DMS 273 treated with DMSO at 0.1 percent for 48 hours (cell line): ENCODE data around the gene GLRX5.

Experiments
- DNase-seq: peaks from one replicate; lab custom pipeline; 2025; lab: John Stamatoyannopoulos, UW

GLRX5 gene

DNA sequence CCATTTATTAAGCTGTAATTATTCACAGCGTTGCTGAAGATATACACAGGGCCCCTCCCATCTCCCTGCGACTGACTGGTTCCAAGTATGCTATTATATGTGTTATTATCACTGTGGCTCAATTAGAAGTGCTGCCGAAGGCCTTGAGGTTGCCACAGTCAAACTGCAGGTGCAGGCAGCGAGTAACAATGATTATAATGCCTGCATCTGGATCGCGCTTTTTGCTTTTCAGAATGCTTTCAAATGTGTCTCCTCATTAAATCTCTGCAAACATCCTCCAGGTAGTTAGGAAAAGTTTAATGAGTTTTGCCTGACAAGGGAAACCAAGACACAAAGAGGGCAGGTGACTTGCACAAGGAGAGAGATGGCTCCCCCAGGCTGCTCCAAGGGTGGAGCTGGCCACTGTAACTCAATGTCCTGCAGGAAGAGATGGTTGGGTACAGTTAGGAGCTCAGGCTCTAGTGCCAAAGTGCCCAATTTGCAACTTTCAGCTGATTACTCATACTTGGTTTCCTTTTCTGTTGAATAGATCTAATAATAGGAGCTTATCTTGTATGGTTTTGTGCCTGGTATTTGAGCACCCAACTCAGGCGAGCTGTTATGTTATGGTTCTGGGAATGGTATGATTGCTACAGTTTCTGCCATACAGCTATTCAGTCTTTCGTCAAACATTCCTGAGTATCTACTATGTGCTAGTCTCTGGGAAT lies 16.7 kb upstream of the GLRX5 start:
- DNase-seq: no peak

DNA sequence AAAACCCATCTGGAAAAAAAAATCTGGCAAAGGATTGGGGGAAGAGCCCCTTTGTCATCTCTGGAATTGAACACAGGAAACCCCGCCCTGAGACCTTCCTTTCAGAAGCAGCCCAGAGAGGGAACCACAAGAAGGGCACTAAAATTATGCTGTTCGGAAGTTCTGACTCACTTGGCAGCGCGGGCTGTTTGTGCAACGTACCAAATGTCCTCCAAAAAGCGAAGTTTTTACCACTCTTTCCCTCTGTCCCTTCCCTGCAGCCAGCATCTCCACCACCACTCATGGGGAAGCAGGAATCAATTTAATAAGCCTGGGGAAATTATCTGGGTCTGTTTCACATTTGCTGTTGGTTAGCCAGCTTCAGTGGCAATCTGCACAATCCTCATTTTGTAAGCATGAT lies 15.2 kb upstream of the GLRX5 start:
- no peak for DNase-seq

DNA sequence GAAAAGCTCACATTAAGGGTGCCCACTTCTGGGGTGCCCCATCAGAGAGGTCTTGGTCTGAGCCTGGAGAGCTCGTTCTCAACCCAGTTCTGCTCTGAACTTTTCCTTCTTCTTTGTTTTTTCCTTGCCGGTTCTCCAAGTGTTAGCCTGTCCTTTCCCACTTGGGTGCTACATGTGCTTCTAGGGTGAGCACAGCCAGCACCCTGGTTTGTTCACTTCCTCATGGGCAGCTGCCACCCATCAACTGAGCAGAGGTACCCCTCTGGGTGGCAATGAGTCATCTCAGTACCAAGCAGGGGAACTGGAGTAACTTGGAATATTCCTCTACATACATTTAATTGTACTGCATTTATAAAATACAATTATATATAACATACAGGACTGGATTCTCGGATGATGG lies 14.5 kb upstream of the GLRX5 start:
- DNase-seq: no peak

DNA sequence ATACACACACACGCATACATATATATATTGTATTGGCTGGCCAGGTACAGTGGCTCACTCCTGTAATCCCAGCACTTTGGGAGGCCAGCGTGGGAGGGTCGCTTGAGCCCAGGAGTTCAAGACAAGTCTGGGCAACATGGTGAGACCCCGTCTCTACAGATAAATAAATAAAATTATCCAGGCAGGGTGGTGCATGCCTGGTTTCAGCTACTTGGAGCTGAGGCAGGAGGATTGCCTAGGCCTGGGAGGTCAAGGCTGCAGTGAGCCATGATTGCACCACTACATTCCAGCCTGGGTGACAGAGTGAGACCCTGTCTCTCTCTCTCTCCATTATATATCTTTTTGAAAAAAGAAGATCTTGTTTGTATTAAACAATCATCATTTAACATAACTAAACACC lies 13.8 kb upstream of the GLRX5 start:
- no peak for DNase-seq

DNA sequence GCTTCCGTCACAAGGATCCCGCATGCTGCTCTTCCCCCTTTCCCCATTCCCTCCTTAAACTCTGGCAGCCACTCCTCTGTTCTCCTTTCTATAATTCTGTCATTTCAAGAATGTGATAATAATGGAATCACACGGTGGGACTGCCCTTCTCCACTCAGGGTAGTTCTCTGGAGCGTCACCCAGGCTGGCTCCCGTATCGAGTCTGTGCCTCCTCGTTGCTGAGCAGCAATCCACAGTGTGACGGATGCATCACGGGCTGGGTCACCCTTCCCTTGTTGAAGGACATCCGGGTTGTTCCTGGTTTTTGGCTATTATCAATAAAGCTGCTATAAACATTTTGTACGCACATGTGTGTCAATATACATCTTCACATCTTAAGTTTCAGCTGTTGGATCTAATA lies 12.7 kb upstream of the GLRX5 start:
- no peak for DNase-seq

DNA sequence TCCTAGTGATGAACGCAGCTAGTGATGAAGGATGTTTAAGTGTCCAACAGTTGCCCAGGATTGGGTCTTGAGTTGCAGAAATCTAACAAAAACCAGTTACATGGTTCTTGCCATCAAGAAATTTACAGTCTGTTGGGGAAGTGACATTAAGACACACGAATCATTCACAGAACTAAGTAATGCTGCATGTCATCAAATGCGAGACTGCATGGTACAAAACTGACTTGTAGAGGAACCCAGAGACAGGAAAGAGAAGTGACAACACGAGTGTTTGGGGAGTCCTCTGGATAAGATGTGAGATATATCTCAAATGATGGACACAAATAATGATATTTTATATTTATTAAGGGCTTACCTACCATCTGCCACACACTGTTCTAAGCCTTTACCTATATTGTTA lies 12.3 kb upstream of the GLRX5 start:
- DNase-seq: no peak

DNA sequence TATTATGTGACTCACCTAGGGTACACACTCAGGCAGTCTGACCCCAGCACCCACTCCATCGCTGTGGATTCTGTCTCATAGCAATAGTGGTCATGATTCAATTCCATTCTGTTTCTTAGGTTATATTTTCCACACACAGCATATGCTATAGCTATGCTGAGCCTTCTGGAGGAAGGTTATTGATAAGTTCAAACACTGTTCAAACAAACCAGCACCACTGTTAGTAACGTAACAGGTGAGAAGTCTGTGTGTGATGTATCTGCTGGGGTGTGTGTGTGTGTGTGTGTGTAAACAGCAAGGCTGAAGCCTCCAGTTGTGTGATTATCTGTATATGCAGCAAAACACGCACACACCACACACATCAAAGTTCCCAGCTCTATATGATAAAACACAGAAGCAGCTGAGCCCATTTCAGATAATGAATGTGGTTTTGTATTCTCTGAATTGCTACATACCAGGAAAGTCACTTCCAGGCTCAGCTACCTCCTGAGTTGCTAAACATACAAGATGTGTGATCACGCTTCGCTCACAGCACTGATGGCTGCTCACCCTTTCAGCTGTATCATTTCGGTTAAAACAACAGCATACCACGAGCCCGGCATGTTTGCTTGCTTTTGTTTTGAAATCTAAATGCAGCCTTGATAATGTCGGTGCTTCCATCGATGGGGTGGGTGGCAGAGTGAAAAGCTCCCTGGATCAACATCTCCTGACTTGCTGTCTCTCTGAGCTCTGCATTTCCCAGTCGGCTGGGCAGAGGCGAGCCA lies 11.6 kb upstream of the GLRX5 start:
- DNase-seq: no peak

DNA sequence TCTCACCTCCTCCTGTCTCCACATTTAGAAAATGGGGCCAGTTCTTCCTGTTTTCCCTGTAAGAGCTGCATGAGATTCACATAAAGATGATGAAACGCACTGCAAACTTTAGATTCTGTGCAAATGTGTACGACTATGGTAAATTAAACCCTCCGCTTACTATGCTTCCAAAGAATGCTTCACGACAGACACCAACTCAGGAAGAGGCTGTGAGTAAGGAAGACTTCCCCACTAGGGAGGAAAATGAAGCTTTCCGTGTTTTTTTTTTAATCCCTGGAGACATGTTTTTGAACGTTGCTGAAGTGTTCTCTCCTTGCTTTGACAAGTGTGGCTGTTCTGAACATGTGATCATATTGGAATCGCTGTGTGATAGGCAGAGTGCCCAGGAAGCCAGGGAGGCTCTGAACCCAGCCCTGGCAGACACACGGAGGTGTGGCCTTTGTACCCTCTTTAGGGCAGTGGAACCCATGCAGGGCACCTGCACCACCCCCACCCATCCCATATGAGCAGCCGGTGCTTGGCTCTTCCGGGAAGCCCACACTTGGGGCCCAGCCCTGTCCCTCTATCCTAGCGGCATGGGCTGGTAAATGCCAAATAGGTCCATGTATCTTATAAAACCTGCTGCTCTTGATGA lies 10.9 kb upstream of the GLRX5 start:
- DNase-seq: no peak

DNA sequence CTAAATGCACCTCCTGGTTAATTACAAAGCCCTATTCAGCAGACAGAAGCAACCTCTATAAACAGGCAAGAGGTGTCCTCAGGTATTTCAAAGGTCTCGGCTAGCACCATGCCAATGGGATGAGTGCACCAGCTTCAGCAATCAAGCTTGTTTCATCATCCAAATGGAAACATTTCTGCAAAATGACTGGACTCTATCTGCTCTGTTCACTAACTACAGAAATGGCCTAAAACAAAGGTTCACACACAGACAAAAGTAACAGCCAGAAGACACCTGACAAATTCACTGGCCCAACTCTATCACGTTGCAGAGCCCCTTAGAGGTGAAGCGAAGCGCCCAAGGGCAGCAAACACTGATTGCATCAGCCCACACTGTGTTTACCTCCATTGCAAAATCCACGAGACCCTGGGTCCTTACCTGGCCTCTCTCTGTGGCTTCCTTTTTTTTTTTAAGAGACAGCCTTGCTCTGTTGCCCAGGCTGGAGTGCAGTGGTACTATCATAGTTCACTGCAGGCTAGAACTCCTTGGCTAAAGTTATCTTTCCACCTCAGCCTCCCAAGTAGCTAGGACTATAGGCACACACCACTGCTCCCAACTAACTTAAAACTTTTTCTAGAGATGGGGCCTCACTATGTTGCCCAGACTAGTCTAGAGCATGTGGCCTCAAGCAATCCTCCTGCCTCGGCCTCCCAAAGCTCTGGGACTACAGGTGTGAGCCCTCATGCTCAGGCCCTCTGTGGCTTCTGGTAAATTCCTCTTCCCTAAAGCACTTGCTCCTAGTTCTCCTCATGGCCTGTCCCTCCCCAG lies 9.9 kb upstream of the GLRX5 start:
- DNase-seq: no peak

DNA sequence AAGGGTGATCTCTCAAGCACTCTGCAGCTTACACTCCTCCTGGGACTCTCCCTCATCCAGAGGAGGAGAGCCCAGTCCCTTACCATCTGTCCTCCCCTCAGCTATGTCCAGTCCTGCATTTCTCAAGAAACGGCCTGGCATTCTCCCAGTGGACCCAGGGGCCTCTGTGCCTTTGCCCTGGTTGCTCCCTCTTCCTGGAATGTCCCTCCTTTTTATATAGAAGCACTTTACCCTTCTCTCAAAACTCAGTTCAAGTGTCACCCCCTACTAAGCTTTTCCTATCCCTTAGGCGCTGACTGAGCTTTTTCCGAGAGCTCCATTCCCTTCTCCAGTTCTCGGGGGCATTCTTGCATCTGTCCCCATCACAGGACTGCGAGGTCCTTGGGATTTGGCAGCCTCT lies 8.9 kb upstream of the GLRX5 start:
- DNase-seq: no peak

DNA sequence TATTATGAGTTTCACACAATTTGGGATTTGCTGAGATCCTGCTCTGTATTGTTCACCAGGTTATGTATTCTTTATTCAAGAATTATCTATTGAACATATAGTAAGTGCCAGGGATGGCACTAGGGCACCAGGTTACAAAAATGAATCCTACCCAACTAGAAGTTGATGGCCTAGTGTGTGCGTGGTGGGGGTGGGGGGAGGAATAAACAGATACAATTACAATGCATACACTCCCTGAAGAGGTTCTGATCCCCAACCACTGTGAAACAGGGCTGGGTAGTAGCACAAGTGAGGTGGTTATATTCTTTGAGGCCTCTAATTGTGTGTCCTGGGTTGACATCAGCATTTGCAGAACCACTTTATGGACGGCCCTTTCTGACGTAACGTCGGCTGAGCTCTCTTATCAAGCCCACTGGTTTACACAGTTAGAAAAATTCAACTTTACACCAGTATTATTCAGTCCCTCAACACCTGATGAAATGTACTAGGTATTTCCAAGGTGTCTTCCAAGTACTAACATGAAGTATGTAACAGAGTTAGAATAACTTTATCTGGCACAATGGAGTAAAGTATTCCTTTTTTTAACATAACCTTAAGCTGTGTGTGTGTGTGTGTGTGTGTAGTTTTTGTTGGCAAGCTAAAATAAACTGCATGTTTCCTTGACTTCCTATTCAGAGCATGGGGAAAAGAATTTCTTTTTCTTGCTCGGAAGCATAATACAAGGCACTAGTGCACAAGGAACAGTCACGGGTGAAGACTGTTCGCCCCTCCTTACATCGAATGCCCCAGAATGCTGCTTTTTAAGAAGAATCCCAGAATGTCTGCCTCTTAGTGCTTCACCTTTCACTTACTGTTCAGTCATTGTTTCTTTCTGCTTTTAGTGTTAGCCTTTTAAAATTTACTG lies 8.1 kb upstream of the GLRX5 start:
- no peak for DNase-seq

DNA sequence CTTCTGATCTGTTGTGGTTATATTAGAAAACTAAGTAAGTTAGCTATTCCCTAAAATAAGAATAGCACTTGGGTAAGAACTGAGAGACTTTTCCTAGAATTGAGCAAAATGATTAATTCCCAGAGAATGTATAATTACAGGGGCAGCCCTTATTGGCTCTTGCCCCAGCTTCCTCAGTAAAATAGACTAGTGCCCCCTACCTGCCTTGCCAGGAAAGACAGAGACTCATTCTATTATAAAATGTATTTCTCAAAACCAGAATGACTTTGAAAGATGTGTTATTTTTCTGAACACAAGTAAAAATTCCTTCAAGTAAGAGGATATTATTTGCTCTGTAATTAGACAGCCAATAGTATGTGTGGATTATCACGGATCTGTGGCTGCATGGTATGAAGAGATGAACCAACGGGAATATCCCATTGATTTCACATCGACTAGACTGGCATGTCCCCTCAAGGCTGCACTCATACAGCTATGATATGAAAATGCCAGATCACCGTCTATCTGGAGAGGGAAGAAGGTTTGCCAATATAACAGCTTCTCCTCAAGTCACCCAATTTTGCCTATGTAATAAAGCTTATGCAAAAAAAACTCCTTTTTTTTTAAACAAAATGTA lies 7.4 kb upstream of the GLRX5 start:
- no peak for DNase-seq

DNA sequence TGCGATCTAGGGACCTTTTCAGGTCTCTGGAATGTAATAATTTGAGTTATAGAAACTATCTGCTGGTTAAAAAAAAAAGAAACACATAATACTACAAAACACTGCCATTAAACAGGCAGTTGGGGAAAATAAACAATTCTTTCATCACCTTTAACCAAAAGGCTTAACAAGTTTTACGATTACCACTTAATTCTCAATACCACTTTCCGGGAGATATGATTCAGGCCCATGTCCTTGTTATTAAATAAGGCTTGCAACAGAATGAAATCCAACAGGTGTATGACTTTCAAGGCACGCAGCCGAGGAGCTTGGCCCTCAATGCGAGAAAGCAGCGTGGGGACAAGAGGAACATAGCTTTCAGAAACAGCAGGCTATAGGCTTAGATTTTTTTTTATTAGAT lies 5.6 kb upstream of the GLRX5 start:
- DNase-seq: no peak

DNA sequence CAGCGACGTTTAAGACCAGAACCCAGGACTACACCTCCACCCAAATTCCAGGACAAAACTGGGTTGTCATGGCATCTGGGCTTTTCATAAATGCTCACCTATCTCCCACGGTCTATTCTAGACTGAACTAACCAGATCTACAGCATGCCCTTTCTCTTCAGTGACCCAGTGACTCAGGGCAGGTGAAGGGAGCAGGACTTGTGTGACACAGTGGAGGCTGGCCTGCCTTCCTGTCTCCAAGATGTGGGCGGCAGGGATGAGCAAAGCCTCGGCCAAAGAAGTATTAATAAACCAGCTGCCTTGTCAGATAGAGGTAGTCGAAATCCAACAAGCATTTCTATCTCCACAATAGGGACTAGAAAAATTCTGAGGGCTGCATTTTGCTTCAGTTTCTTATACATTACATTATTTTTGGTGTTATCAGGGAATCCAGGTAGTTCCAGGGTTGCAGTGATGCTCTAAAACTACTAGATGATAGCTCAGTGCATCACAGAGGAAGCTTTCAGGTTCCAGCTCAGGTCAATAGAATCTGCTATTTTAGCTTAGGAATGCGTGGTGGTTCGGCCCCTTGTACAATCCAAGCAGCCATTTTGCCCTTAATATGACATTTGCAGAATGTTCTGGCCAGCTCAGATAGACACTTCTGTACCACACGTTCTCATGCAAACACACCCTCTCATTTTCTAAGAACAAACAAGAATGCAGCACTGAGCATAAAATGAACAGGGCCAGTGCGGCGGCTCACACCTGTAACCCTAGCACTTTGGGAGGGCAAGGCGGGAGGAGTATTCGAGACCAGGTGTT lies 4.2 kb upstream of the GLRX5 start:
- DNase-seq: no peak

DNA sequence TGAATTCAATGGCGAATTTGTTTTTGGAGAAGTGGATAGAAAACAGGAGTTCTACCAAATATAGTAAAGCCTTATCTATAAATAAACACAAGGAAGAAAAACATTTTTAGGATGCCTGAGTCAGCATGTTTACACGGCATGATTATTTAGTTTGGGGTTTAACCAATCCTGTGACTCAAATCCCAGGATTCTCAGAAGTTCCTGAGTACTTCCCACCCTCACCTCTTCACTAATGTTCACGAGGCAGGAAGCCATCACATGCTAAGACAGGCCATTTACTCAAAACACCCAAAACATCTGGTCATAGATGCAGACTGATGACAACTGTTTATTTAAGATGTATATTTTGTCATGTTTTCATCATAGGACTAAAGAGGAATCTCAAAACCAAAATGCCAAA lies 3.4 kb upstream of the GLRX5 start:
- DNase-seq: no peak

DNA sequence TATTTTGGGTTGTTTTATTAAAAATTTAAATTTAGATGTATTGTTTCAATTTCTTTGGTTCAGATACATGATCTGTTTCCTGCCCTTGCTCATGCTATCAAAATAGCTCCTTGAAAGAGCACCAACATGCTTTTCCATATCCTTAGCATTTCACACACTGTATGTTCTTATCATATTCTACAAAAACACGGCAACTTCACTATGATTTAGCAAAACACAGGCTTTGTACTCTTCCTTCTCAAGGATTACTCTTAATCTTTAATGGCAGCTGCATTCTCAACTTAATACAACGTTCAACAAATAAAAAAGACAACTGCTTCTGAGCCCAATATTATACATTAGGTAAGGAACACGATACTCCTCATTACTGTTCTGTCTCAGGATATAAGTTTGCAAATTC lies 2.9 kb upstream of the GLRX5 start:
- no peak for DNase-seq

DNA sequence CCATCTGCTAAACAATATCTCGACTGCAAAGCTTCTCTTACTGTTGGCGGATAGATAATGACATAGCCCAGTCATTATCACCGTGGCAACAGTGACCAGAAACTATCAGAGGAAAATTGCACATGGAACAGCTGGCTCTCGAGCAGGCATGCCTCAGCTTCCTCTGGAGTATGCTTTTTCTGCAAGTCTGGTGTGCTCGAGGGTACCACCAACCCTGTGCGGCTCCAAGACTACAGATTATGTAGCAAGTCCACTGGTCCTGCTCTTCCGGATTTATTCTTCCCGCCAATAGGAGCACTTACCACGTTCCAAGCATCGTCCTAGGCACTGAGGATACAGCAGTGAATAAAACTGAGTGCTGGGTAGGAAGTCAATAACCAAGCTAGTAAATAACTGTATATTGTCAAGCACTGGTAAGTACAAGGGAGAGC lies 1.4 kb upstream of the GLRX5 start:
- DNase-seq: peak; percentile 83

DNA sequence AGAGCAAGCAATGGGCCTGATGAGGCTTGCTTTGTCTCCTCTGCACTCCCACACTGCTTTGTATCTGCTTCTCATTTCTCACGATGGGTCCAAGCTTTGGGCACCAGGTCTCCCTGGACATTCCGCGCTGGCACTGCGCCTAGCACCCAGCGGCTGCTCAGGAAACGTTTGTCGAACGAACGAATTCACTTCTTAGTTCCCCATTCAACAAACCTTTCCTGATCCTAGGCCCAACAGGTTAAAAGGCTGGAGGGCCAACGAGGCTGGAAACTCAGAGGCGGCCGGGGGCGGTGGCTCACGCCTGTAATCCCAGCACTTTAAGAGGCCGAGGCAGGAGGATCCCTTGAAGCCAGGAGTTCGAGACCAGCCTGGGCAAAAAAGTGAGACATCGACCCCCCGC lies 1.0 kb upstream of the GLRX5 start:
- no peak for DNase-seq

DNA sequence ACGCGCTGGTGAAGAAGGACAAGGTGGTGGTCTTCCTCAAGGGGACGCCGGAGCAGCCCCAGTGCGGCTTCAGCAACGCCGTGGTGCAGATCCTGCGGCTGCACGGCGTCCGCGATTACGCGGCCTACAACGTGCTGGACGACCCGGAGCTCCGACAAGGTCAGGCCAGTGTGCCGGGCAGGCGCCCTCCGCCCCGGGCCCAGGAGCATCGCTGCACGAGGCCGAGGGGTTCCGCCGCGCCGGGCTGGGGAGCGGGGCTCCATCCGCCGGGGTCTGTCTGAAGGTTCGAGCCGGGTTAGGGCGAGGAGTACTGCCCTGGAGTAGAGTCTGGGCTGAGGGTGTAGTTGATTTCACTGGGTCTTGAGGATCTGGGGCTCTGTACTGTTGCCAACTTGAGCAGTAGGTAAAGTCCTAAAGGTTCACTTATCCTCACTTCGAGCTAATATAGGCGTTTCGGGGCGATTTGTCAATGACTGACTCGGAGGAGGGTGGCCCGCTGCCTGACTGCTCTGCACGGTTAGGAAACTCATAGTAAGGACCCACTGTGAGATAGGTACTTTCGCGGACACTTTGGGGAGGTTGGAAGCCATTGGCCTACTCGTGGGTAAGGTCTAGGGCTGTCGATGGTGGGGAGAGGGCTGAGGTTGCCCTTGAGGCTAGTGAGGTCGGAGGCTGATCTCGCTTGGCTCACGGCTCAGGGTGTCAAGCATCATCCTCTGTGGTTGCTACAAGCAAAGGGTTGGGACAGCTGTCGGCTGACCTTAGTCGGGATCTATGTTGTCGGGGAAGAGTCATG lies 574 bp downstream of the GLRX5 start:
- no peak for DNase-seq
